ENCODE results near the gene OR4F6.
"Not testable (repeated sequence)": the region's sequence is repeated elsewhere in the genome, so short reads cannot be mapped to it uniquely, and the experiment has no call there.

OR4F6 gene, protein sequence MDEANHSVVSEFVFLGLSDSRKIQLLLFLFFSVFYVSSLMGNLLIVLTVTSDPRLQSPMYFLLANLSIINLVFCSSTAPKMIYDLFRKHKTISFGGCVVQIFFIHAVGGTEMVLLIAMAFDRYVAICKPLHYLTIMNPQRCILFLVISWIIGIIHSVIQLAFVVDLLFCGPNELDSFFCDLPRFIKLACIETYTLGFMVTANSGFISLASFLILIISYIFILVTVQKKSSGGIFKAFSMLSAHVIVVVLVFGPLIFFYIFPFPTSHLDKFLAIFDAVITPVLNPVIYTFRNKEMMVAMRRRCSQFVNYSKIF

DNA sequence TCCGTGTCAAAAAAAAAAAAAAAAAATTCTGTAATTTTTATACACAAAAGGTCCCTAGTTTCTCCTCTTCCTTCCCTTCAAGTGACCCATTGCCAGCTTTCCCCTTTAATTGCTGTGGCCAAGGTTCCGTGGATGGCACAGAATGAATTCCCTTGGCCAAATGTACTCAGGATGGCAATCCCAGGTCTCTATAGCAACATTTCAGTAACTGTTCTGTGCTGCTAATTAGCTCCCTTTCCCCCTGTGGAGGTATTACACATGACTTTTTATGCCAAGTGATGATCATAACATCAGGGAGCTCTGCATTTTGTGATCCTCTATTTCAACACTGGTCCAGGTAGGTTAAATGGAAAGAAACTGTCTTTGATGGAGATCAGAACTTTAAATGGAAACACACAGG lies at the start of gene OR4F6:
OR4F6 (plus strand) TSS at position 301 of the 400 bp plus-strand sequence. CDS start 2,211 bp downstream, outside the sequence.
- no peak within 1 kb of the TSS for H3K27ac Mint-ChIP-seq
- DNase-seq (no peak), ATAC-seq (replicated peaks) (no peak)
- H3K4me1 Mint-ChIP-seq = no peaks in the 10 kb centered on the region
- H3K4me3 Mint-ChIP-seq = no peak within 1 kb of the TSS
- H3K36me3 Mint-ChIP-seq = no peaks in the 10 kb centered on the region
- H3K9me3 Mint-ChIP-seq = no peaks in the 10 kb centered on the region
- peaks cover 16 to 41% of the 10 kb centered on the region in 2 donors for H3K27me3 Mint-ChIP-seq

DNA sequence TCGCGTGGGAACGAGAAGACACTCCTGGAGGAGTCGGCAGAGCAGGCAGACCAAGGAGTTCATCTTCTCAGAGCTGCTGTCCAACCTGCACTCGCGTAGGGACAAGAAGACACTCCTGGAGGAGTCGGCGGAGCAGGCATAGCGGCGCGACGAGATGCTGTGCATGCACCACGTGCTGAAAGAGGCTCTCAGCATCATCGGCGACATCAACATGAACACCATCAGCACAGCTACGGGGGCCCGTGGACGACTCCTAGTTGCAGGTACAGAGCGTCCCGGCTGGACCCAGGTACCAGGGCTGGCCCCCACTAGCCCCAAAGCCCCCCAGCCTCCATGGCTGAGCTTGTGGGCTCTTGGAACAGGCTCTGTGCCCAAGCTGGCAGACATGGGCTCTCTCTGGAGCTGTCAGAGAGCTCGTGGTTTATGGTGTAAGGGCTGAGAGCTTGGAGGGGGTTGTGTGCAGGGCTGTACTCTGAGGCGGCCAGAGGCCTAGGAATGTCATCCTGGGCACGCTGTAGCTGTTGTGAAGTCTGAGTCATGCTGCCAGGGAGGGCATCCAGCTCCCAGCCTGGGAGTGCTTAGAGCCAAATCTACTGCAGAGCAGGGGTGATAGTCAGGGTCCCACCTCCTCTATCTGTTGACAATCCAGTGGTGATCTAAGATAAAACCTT lies 38.5 kb upstream of the OR4F6 start:
- H3K9me3 Mint-ChIP-seq; H3K27ac Mint-ChIP-seq; DNase-seq; H3K27me3 Mint-ChIP-seq; H3K36me3 Mint-ChIP-seq; H3K4me1 Mint-ChIP-seq; ATAC-seq (replicated peaks); H3K4me3 Mint-ChIP-seq: not testable (repeated sequence)

DNA sequence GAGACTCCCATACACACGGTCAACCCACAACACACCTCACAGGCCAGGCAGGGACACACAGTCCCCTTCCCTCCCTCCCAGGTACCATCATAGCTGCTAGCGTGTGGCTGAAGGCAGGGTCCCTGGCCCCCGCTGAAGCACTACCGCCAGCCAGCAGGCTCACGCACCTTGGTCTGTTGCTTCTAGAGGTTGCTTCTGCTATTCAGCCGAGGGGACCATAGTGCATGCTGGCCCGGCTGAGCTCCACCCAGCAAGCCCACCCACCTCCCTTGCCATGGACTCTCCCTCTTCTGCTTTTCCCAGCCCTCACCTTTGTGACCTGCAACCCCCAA lies 38.0 kb upstream of the OR4F6 start:
- H3K27ac Mint-ChIP-seq; ATAC-seq (replicated peaks); H3K4me3 Mint-ChIP-seq; H3K27me3 Mint-ChIP-seq; DNase-seq; H3K36me3 Mint-ChIP-seq; H3K9me3 Mint-ChIP-seq; H3K4me1 Mint-ChIP-seq: not testable (repeated sequence)

DNA sequence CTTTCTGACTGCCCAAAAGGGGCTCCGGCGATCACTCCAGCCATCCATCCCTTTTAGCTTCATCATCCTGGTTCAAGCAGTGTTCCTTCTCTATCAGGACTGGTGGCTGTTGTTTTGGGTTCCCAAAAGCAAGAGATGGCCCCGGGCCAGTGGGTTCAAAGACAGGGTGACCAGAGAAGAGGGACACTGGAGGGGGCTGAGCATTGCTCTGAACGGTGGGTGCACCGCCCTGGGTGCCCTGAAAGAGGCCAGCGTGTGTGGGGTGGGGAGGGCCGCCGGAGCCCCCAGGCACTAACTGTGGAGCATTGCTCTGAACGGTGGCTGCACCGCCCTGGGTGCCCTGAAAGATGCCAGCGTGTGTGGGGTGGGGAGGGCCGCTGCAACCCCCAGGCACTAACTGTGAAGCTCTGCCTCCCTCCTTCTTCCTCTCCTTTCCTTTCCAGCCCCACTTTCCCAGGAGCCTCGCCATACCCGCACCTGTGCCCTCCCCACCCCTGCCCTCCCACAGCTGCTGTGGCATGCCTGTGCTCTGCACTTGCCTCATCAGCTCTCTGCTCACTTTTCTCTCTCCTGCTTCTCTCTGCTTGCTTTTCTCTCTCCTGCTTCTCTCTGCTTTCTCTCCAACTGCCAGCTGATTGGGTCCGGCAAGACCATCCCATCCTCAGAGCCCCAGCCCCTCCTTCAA lies 37.4 kb upstream of the OR4F6 start:
- Mint-ChIP-seq H3K4me3 (no peak overlapping the region), H3K9me3 (peaks cover 0 to 1% of the 10 kb centered on the region in 2 donors), H3K27me3 (no peaks in the 10 kb centered on the region), H3K36me3 (peaks cover 5% of the 10 kb centered on the region in 2 donors), H3K27ac (no peak overlapping the region), H3K4me1 (no peaks in the 10 kb centered on the region)
- ATAC-seq (replicated peaks) (no peak), DNase-seq (no peak)

DNA sequence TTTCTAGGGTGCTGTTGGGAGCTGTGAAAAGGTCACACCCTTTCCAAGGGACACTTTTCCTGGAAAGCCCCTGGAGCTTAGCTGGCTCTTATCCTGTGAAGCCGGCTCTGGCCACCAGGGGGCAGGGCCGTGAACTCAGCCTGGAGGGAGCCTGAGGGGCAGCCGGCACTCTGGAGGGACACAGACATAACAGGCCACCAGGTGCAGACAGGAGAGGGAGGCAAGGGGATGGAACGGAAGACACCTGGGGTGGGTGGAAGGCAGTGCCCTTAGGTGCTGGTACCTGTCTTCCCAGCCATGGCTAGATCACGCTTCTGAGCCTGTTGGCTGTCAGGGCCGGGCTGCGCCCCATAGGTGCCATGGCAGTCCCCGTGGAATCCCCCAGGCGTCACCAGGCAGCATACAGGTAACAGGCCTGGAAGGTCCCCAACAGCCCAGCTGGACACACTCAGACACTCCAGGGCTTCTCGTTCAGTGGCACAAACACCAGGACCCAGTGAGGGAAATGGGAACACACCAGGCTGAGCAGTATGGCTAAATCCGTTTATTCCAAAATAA lies 36.1 kb upstream of the OR4F6 start:
- not testable (repeated sequence) for H3K27ac Mint-ChIP-seq; DNase-seq; H3K27me3 Mint-ChIP-seq; ATAC-seq (replicated peaks); H3K36me3 Mint-ChIP-seq; H3K4me1 Mint-ChIP-seq; H3K4me3 Mint-ChIP-seq; H3K9me3 Mint-ChIP-seq

DNA sequence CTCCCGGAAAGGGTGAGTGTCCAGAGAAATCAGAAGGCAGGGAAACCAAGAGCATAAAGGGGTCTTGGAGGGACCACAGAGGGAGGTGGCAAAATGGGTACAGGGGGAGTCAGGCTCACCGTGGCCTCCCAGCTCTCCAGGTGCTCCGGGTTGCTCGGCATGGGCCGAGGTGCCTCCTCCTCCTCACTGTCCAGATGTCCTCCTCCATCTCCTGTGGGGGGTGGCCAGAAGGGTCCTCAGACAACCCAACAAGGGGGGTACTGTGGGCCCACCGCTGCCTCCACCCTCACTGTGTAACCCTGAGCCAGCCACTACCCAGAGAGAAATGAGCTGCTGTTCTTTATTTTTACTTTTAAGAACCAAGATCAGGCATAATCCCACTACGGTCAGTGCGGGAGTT lies 30.4 kb upstream of the OR4F6 start:
- peaks cover 0 to 6% of the 10 kb centered on the region in 2 donors for H3K36me3 Mint-ChIP-seq
- H3K9me3 Mint-ChIP-seq = no peaks in the 10 kb centered on the region
- H3K4me1 Mint-ChIP-seq = no peaks in the 10 kb centered on the region
- H3K27me3 Mint-ChIP-seq = no peaks in the 10 kb centered on the region
- H3K4me3 Mint-ChIP-seq = no peak overlapping the region
- ATAC-seq (replicated peaks) (no peak), DNase-seq (no peak)
- H3K27ac Mint-ChIP-seq = no peak overlapping the region

DNA sequence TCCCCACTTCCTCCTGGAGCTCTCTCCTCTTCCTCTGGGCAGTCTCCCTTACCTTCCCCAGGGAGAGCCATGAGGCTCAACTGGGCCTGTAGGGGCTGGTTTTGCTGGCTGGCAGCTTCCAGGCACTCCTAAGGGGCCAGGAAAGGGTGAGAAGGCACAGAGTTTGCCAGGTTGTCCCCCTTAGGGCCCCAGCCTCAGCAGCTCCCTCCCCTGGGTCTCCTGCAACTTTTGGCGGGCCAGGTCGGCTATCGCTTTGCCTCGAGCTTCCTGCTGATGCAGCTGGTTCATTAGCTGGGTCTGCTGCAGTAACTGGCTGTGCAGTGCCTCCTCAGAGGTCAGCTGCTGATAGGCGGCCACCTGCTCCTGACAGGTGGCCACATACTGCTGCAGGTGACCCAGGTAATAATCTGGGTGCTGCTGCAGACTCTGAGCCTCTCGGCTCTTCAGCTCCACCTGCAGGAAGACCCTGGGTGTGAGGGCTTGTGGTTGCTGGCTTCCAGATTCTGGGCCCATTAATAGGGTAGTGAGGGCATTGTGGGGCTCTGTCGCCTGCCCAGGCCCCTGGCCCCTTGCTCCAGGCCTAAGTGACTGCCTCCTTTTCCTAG lies 29.7 kb upstream of the OR4F6 start:
- H3K36me3 Mint-ChIP-seq = peaks cover 0 to 6% of the 10 kb centered on the region in 2 donors
- H3K27me3 Mint-ChIP-seq = no peaks in the 10 kb centered on the region
- DNase-seq (no peak), ATAC-seq (replicated peaks) (no peak)
- no peak overlapping the region for H3K4me3 Mint-ChIP-seq
- no peaks in the 10 kb centered on the region for H3K4me1 Mint-ChIP-seq
- no peaks in the 10 kb centered on the region for H3K9me3 Mint-ChIP-seq
- no peak overlapping the region for H3K27ac Mint-ChIP-seq

DNA sequence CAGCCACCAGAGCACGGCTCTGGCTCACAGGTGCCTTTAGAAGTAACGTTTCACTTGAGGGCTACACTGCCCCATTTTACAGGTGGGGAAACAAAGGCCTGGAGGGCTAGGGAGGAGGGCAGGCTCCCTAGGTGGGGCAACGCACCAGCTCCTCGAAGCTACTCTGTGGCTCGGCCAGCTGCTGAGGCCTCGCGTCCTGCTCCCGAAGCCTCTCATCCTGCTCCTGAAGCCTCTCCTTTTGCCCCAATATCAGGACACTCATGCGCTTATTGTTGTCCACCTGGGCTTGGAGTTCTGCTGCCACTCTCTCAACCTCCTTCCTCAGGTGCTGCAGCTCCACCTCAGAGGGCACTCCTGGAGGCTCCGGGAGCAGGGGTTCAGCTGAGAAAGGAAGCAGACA lies 28.2 kb upstream of the OR4F6 start:
- H3K4me3 Mint-ChIP-seq = no peak overlapping the region
- H3K9me3 Mint-ChIP-seq = no peaks in the 10 kb centered on the region
- DNase-seq (no peak), ATAC-seq (replicated peaks) (no peak)
- H3K27me3 Mint-ChIP-seq = peaks cover 0 to 11% of the 10 kb centered on the region in 2 donors
- H3K27ac Mint-ChIP-seq = no peak overlapping the region
- H3K4me1 Mint-ChIP-seq = no peaks in the 10 kb centered on the region
- peaks cover 0 to 6% of the 10 kb centered on the region in 2 donors for H3K36me3 Mint-ChIP-seq

DNA sequence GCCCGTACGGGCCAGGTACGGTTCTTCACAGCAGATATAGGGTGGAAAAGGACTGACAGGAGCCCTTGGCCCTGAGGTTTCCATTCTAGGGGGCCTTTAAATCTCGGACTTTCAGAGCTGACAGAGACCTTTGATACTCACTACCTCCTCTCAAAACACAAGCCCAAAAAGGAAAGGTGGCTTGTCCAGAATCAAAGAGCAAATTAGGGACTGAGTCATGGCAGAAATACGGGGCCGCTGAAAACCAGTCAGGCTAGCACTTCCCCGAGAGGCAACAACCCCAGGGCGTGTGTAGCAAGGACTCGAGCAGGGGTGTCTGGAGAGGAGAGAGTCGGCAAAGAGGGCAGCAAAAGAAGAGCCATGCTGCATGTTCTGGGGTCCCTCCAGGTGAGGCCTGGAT lies 24.7 kb upstream of the OR4F6 start:
- DNase-seq; H3K4me1 Mint-ChIP-seq; H3K27ac Mint-ChIP-seq; H3K36me3 Mint-ChIP-seq; H3K4me3 Mint-ChIP-seq; H3K9me3 Mint-ChIP-seq; ATAC-seq (replicated peaks): not testable (repeated sequence)
- H3K27me3 Mint-ChIP-seq = peaks cover 7 to 19% of the 10 kb centered on the region in 2 donors

DNA sequence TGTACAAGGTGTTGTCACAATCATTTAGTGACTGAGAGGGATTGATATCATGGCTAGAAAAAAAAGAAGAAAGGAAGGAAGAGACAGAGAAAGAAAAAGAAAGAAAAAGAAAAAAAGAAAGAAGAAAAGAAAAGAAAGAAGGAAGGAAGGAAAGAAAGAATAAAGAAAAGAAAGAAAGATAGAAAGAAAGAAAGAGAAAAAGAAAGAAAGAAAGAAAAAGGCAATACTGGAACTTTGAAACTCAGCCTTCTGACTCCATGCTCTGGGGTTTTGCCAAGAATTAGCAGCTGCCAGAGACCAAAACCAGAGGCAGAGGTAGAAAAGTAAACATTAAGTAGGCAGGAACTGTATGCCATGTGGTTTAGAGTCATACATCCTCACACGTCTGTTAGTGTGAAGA lies 23.1 kb upstream of the OR4F6 start:
- not testable (repeated sequence) for DNase-seq; H3K36me3 Mint-ChIP-seq; H3K9me3 Mint-ChIP-seq; H3K27ac Mint-ChIP-seq; H3K4me3 Mint-ChIP-seq; ATAC-seq (replicated peaks); H3K4me1 Mint-ChIP-seq
- H3K27me3 Mint-ChIP-seq = peaks cover 7 to 27% of the 10 kb centered on the region in 2 donors

DNA sequence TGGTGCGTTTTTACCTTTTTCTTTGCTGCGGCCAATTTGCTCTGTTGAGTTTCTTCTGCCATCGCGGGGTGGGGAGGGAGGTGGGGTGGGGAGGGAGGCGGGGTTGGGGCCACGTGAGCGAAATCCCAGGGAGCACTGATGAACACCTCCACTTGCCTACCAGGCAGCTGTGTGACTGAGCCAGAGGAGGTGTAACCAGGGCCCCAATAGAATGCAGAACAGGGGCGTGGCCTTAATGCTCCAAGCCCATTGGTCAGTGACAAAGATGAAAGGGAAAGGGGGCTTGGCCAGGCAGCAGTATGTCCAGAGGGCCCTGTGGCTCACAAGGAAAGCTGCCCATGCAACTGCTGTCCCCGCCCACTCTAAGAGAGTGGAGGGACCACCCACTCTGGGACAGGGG lies 21.4 kb upstream of the OR4F6 start:
- no peak for ATAC-seq (replicated peaks)
- Mint-ChIP-seq H3K36me3 (no peaks in the 10 kb centered on the region), H3K4me3 (no peak overlapping the region), H3K27me3 (peaks cover 11 to 31% of the 10 kb centered on the region in 2 donors), H3K4me1 (peaks cover 0 to 2% of the 10 kb centered on the region in 2 donors), H3K9me3 (no peaks in the 10 kb centered on the region), H3K27ac (no peak overlapping the region)
- DNase-seq = no peak

DNA sequence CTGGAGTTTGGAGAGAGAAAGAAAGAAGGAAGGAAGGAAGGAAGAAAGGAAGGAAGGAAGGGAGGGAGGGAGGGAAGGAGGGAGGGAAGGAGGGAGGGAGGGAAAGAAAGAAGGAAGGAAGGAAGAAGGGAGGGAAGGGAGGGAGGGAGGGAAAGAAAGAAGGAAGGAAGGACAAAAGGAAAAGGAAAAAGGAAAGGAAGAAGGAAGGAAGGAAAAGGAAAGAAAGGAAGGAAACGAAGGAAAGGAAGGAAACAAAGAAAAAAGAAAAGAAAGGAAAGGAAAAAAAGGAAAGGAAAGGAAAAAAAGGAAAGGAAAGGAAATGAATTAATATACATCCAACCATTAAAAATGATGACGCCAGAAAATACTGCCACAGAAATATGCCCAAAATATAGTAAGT lies 18.7 kb upstream of the OR4F6 start:
- no peak for DNase-seq
- Mint-ChIP-seq H3K9me3 (no peaks in the 10 kb centered on the region), H3K36me3 (no peaks in the 10 kb centered on the region), H3K27ac (no peak overlapping the region), H3K27me3 (peaks cover 11 to 23% of the 10 kb centered on the region in 2 donors), H3K4me1 (peaks cover 0 to 2% of the 10 kb centered on the region in 2 donors), H3K4me3 (no peak overlapping the region)
- no peak for ATAC-seq (replicated peaks)

DNA sequence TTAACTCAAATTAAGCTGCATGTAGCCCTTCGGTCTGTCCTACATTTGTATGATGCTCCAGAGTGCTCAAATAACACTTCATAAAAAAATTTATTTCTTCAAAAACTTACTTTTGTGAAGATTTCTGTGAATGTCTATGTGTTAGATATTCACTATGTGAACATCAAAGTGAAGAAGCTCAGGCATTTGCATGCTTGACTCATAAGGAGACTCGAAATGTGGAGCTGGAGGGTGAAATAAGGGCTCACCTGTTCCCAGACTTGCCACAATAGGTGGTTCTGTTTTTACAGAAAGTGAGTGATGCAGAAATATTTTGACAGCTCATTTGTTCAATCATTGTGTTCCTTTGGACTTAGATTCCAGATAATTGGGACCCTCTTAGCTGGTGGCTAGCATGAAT lies 16.9 kb upstream of the OR4F6 start:
- H3K36me3 Mint-ChIP-seq; H3K4me1 Mint-ChIP-seq; H3K27ac Mint-ChIP-seq; H3K9me3 Mint-ChIP-seq; DNase-seq; ATAC-seq (replicated peaks); H3K4me3 Mint-ChIP-seq: not testable (repeated sequence)
- peaks cover 7 to 12% of the 10 kb centered on the region in 2 donors for H3K27me3 Mint-ChIP-seq

DNA sequence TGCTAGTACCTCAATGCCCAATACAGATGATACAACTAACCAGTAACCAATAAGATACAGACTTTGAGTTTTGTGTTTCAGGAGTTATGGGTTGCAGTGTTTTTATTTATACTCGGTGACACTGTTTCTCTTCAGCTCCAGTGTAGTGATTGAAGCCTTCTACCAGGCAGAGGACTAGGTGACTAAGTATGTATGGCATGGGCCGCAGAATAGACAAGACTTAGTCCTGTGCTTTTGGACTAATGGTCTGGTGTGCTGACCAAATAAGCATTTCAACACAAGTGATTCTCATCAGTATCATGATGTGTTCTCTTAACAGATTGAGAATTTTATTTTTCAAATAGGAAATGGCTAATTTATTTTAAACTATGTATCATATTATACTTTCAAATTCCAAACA lies 15.3 kb upstream of the OR4F6 start:
- not testable (repeated sequence) for ATAC-seq (replicated peaks); DNase-seq; H3K4me3 Mint-ChIP-seq; H3K27ac Mint-ChIP-seq; H3K36me3 Mint-ChIP-seq; H3K9me3 Mint-ChIP-seq; H3K4me1 Mint-ChIP-seq
- peaks cover 4 to 12% of the 10 kb centered on the region in 2 donors for H3K27me3 Mint-ChIP-seq

Measured in stimulated activated naive B cell treated with anti-CD40 and anti-IgM and Interleukin-4, amounts not matched to agents 10 μg/mL and 1 μg/mL and 100 μg/mL, for 72 hours (primary cell).